Colonic mucosa (tissue), 4 donors: Measurements from ENCODE around the gene KIF24. TPM values are rescaled to one million over a fixed set of nuclear protein-coding genes. Genes with fewer than 3 reads are reported as not detected.

Source experiments
- DNase-seq: peaks from one replicate; pipeline ENCODE4 v3.0.0-alpha.2; 2020
- H3K27ac ChIP-seq: fragments of 200-600 bp; one replicate; pipeline ENCODE4 v1.8.0; 2021
- H3K27me3 ChIP-seq: fragments of 200-600 bp; one replicate; pipeline ENCODE4 v1.8.0; 2021
- H3K36me3 ChIP-seq: fragments of 200-600 bp; one replicate; pipeline ENCODE4 v1.8.0; 2021
- H3K4me1 ChIP-seq: fragments of 200-600 bp; one replicate; pipeline ENCODE4 v1.8.0; 2021; ENCODE audit warnings: mild to moderate bottlenecking
- H3K4me3 ChIP-seq: fragments of 200-600 bp; one replicate; pipeline ENCODE4 v1.8.0; 2021
- H3K9ac ChIP-seq, 2 donors: one replicate each; pipeline ENCODE4 v1.7.0; 2013; ENCODE audit warnings: control low read depth in 2 of 2, low read depth in 2 of 2, low read length in 2 of 2
- H3K9me3 ChIP-seq: fragments of 200-600 bp; one replicate; pipeline ENCODE4 v1.8.0; 2021
- intact Hi-C: fragments of 100-400 bp; cut with DNase I; formaldehyde crosslinking; loops from one replicate; pipeline ENCODE4 v1.14.1; 2022
- total RNA-seq, 2 donors: library from RNA; stranded (reverse); fragmentation: NEBNext Ultra II Directional in 1 of 2; extraction: Animal tissue kit (Norgen Biotek cat#: 25700) in 1 of 2; gene quantifications; one replicate each; pipeline ENCODE4 v1.2.1, GENCODE V29; 2021
- TF ChIP-seq, protein P1 (sequence below): fragments of 200-600 bp; IDR thresholded peaks from one replicate; pipeline ENCODE4 v1.8.0; 2022; ENCODE audit warnings: antibody characterized with exemption, mild to moderate bottlenecking
- donor health status: healthy.
- donor health status: DM: no; HTN: no; CAD: no.
- donor health status: DM: no; HTN: no; CAD: no.

KIF24 gene
- total RNA-seq, 2 donors from 2014 or later: 2.2 to 7.3 TPM

- Histone ChIP-seq H3K27ac (no peak overlapping the region), H3K4me1 (no peaks in the 10 kb centered on the region), H3K27me3 (no peaks in the 10 kb centered on the region), H3K9ac (no peak overlapping the region), H3K36me3 (no peaks in the 10 kb centered on the region), H3K4me3 (no peak overlapping the region), H3K9me3 (no peaks in the 10 kb centered on the region)
- TF ChIP-seq, protein P1, sequence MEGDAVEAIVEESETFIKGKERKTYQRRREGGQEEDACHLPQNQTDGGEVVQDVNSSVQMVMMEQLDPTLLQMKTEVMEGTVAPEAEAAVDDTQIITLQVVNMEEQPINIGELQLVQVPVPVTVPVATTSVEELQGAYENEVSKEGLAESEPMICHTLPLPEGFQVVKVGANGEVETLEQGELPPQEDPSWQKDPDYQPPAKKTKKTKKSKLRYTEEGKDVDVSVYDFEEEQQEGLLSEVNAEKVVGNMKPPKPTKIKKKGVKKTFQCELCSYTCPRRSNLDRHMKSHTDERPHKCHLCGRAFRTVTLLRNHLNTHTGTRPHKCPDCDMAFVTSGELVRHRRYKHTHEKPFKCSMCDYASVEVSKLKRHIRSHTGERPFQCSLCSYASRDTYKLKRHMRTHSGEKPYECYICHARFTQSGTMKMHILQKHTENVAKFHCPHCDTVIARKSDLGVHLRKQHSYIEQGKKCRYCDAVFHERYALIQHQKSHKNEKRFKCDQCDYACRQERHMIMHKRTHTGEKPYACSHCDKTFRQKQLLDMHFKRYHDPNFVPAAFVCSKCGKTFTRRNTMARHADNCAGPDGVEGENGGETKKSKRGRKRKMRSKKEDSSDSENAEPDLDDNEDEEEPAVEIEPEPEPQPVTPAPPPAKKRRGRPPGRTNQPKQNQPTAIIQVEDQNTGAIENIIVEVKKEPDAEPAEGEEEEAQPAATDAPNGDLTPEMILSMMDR: no peak
- DNase-seq: no peak
- intact Hi-C loops: no loop called here
Measured at GRCh38 chr9:34291023-34291422, 38.0 kb downstream of the KIF24 start.

DNA sequence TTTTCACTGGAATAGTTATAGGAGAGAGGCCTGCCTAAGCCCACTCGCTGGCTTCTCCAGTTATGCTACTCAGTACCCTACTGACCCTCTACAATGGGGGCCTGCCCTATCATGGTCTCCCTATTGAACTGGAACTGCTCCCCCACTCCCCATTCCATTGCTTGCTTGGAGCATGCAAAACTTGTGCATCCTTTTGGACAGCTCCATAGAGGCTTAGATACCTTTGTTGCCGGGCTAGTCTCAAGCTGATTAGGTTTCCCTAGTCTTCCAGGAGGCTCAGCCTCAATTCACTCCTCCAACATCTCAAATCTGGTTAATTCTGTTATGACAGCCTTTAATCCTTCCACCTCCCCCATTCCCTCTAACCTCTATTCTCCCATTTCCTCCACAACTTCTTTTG is 39.9 kb downstream of the KIF24 start:
- TF ChIP-seq, protein P1: no peak
- no peak for DNase-seq
- Histone ChIP-seq H3K4me1 (no peaks in the 10 kb centered on the region), H3K27ac (no peak overlapping the region), H3K4me3 (no peak overlapping the region), H3K27me3 (no peaks in the 10 kb centered on the region), H3K36me3 (no peaks in the 10 kb centered on the region), H3K9ac (no peak overlapping the region), H3K9me3 (no peaks in the 10 kb centered on the region)
- intact Hi-C loops: no loop called here

GRCh38 chr9:34282096-34282495 is 47.0 kb downstream of the KIF24 start:
- Histone ChIP-seq H3K27me3 (no peaks in the 10 kb centered on the region), H3K36me3 (no peaks in the 10 kb centered on the region), H3K4me1 (no peaks in the 10 kb centered on the region), H3K9me3 (no peaks in the 10 kb centered on the region), H3K27ac (no peak overlapping the region), H3K4me3 (no peak overlapping the region), H3K9ac (no peak overlapping the region)
- DNase-seq: no peak
- TF ChIP-seq, protein P1: no peak
- intact Hi-C loops: no loop called here

DNA sequence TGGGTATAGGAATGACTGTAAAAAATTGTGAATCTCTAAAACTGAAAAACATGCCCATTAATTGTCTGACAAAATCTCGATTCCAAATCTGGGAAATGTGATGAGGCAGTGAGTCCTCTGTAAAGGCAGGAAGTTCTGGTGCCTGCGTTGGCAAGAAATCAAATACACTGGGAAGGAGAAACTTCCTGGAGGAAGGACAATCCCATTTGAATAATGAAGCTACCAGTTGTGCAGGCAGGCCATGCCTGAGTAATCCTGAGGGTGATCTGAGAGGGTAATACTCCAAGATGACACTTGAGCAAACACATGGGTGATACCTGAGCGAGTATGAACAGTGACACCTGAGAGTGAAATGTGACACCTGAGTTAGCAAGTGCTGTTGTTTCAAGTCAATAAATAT is 49.7 kb downstream of the KIF24 start:
- intact Hi-C loops: no loop called here
- H3K9ac ChIP-seq: no peak overlapping the region
- DNase-seq: no peak
- H3K9me3 ChIP-seq: no peaks in the 10 kb centered on the region
- TF ChIP-seq, protein P1: no peak
- H3K4me1 ChIP-seq: no peaks in the 10 kb centered on the region
- no peaks in the 10 kb centered on the region for H3K36me3 ChIP-seq
- no peaks in the 10 kb centered on the region for H3K27me3 ChIP-seq
- H3K27ac ChIP-seq: no peak overlapping the region
- H3K4me3 ChIP-seq: no peak overlapping the region

Other genes starting within 250 kb of the KIF24 start
- gene DCAF12, start 202.6 kb downstream of the KIF24 start, total RNA-seq: 10 to 100 TPM; 37.9 to 41.5 TPM
- 10 to 100 TPM; 32.9 to 45.4 TPM for gene UBAP1, start 150.2 kb downstream of the KIF24 start, total RNA-seq
- 10 to 100 TPM; 25.6 to 28.4 TPM for gene NUDT2, start 301 bp upstream of the KIF24 start, total RNA-seq
- 10 to 100 TPM; 57.0 to 68.6 TPM for gene MYORG, start 47.6 kb upstream of the KIF24 start, total RNA-seq
- gene FAM219A, start 129.3 kb upstream of the KIF24 start, total RNA-seq: 1 to 10 TPM; 6.3 to 7.5 TPM
- not detected for gene DNAI1, start 129.5 kb upstream of the KIF24 start, total RNA-seq
- 1 to 10 TPM; 1.2 to 1.3 TPM for gene ENHO, start 193.7 kb upstream of the KIF24 start, total RNA-seq